Stomach (tissue), 9 donors: ENCODE data around the gene FBXO46. TPM values are rescaled to one million over a fixed set of nuclear protein-coding genes. Genes with fewer than 3 reads are reported as not detected.
"Not testable (repeated sequence)": the region's sequence is repeated elsewhere in the genome, so short reads cannot be mapped to it uniquely, and the experiment has no call there.

ENCODE experiments used
- DNase-seq, 2 donors: peaks; one replicate each; pipeline versions ENCODE4 v3.0.0 to v3.0.0-alpha.2; 2013 to 2019
- H3K27ac ChIP-seq, 5 donors: fragments of 200-600 bp in 4 of 5; sonication (generic) in 4 of 5; one replicate each; pipeline ENCODE4 v1.5.1; 2013 to 2019; ENCODE audit warnings: mild to moderate bottlenecking in 1 of 5, moderate library complexity in 1 of 5
- H3K27me3 ChIP-seq, 3 donors: fragments of 200-600 bp; sonication (generic); one replicate each; pipeline ENCODE4 v1.5.1; 2017 to 2019; ENCODE audit warnings: mixed run types in 1 of 3
- H3K36me3 ChIP-seq, 4 donors: fragments of 200-600 bp; sonication (generic); 1 replicate in 3 of 4; 2 replicates in 1 of 4; pipeline ENCODE4 v1.5.1; 2016 to 2019
- H3K4me1 ChIP-seq, 4 donors: fragments of 200-600 bp; sonication (generic); one replicate each; pipeline ENCODE4 v1.5.1; 2016 to 2019
- H3K4me3 ChIP-seq, 4 donors: fragments of 200-600 bp; sonication (generic) in 3 of 4; one replicate each; pipeline ENCODE4 v1.5.1; 2016 to 2019; ENCODE audit warnings: mild to moderate bottlenecking in 1 of 4
- H3K9me3 ChIP-seq, 4 donors: fragments of 200-600 bp; sonication (generic); one replicate each; pipeline ENCODE4 v1.5.1; 2016 to 2019
- CTCF ChIP-seq, 7 experiments: fragments of 450-650 bp in 4 of 7; fragments of 200-600 bp in 3 of 7; sonication (generic) in 3 of 7; IDR thresholded peaks; one replicate each; pipeline ENCODE4 v1.5.1; 2016 to 2019; ENCODE audit warnings: antibody characterized with exemption in 7 of 7, control low read depth in 2 of 7, mild to moderate bottlenecking in 1 of 7
- EP300 ChIP-seq: sonication (generic); formaldehyde crosslinking; IDR thresholded peaks from one replicate; pipeline ENCODE4 v1.6.1; 2017; ENCODE audit warnings: antibody characterized with exemption
- POLR2A ChIP-seq, 4 donors: fragments of 450-650 bp; IDR thresholded peaks; one replicate each; pipeline ENCODE4 v1.6.1; 2016; ENCODE audit warnings: antibody characterized with exemption in 4 of 4, control low read depth in 2 of 4, mild to moderate bottlenecking in 1 of 4, moderate library complexity in 1 of 4
- POLR2AphosphoS5 ChIP-seq, 3 donors: sonication (generic); formaldehyde crosslinking; IDR thresholded peaks; one replicate each; pipeline ENCODE4 v1.6.1; 2016; ENCODE audit warnings: antibody characterized with exemption in 3 of 3
- WGBS, 5 donors: extraction: QIAGEN DNeasy Blood & Tissue Kit in 3 of 5; methylation state at CpG; one replicate each; pipeline versions ENCODE4 v1.1.5 to v1.1.7; 2013 to 2018; 5-methylcytosine and 5-hydroxymethylcytosine counted together
- intact Hi-C: fragments of 100-400 bp; cut with DNase I; formaldehyde crosslinking; loops from one replicate; pipeline ENCODE4 v1.15.1; 2023; ENCODE audit warnings: low total_unique reads
- polyA plus RNA-seq, 3 donors: library from polyadenylated mRNA; stranded (reverse); fragments of 200-250 nt; gene quantifications; one replicate each; pipeline ENCODE4 v1.2.3, GENCODE V29; 2013
- total RNA-seq, 5 donors: library from RNA; depleted of rRNA; stranded (reverse); fragments of >200 nt; gene quantifications; one replicate each; pipeline versions ENCODE4 v1.1.0 to v1.2.3, GENCODE V29; 2014 to 2016
- donor health status: healthy with polysubstance abuse.
- donor health status: Bipolar disorder and iron deficiency.
- donor health status: healthy.

The FBXO46 gene
- total and polyA plus RNA-seq, 8 donors: 4.0 to 61.7 (median 9.6) TPM

GRCh38 chr19:45742969-45743368, 12.3 kb upstream of the FBXO46 start:
- Histone ChIP-seq H3K36me3 (no peaks in the 10 kb centered on the region), H3K4me1 (no peaks in the 10 kb centered on the region), H3K27me3 (peaks cover 0 to 15% (median 0%) of the 10 kb centered on the region in 3 donors), H3K9me3 (no peaks in the 10 kb centered on the region), H3K4me3 (no peak overlapping the region), H3K27ac (no peak overlapping the region)
- intact Hi-C loops: no loop called here
- 47 to 68% (median 60%) methylated on average over 4 of the region's 4 CpGs for WGBS, 5 donors
- DNase-seq: no peak
- no peak for TF ChIP-seq POLR2AphosphoS5 (IDR thresholded peaks at IDR 0.05)
- no peak for TF ChIP-seq CTCF (IDR thresholded peaks at IDR 0.05)
- TF ChIP-seq EP300: no peak
- TF ChIP-seq POLR2A (IDR thresholded peaks at IDR 0.05): no peak

GRCh38 chr19:45739498-45740439, 9.1 kb upstream of the FBXO46 start:
- intact Hi-C loops: no loop called here

GRCh38 chr19:45733160-45733810, 2.6 kb upstream of the FBXO46 start, which contains the start of gene MEIOSIN:
MEIOSIN (plus strand) TSS chr19:45733439; CDS start chr19:45735377, 1,938 bp downstream.
- no peak for TF ChIP-seq POLR2A (IDR thresholded peaks at IDR 0.05)
- no peak for TF ChIP-seq CTCF (IDR thresholded peaks at IDR 0.05)
- no peak for TF ChIP-seq EP300
- no peak for TF ChIP-seq POLR2AphosphoS5 (IDR thresholded peaks at IDR 0.05)
- Histone ChIP-seq H3K4me3 (no peak within 1 kb of the TSS), H3K9me3 (no peaks in the 10 kb centered on the region), H3K27ac (no peak within 1 kb of the TSS), H3K36me3 (no peaks in the 10 kb centered on the region), H3K27me3 (no peaks in the 10 kb centered on the region), H3K4me1 (peaks cover 15 to 22% (median 21%) of the 10 kb centered on the region in 4 donors)
- intact Hi-C loops: no loop called here
- DNase-seq: no peak
- WGBS, 5 donors: 90 to 92% (median 92%) methylated on average over 40 to 59 of the region's 59 CpGs

More at GRCh38 chr19:45739498-45740439, 9.1 kb upstream of the FBXO46 start:
- Histone ChIP-seq H3K9me3 (no peaks in the 10 kb centered on the region), H3K27me3 (peaks cover 0 to 8% (median 0%) of the 10 kb centered on the region in 3 donors), H3K4me1 (no peaks in the 10 kb centered on the region), H3K27ac (no peak overlapping the region), H3K4me3 (no peak overlapping the region), H3K36me3 (no peaks in the 10 kb centered on the region)
- 81 to 86% (median 83%) methylated on average over 10 of the region's 10 CpGs for WGBS, 5 donors
- TF ChIP-seq CTCF (IDR thresholded peaks at IDR 0.05) (no peak), POLR2A (IDR thresholded peaks at IDR 0.05) (no peak), EP300 (no peak), POLR2AphosphoS5 (IDR thresholded peaks at IDR 0.05) (no peak)
- no peak for DNase-seq

GRCh38 chr19:45729800-45730290, 851 bp downstream of the FBXO46 start:
- DNase-seq: peak in 1 of 2 donors; percentile 60
- intact Hi-C loops: no loop called here
- H3K4me1 ChIP-seq: peaks cover 15 to 35% (median 30%) of the 10 kb centered on the region in 4 donors
- peaks cover 0 to 5% (median 1%) of the 10 kb centered on the region in 4 donors for H3K36me3 ChIP-seq
- H3K27ac ChIP-seq: peak overlapping the region; percentile 80 to 89 (median 83)
- WGBS, 5 donors: 2 to 13% (median 6%) methylated on average over 10 of the region's 10 CpGs
- TF ChIP-seq CTCF (IDR thresholded peaks at IDR 0.05) (no peak), EP300 (no peak), POLR2A (IDR thresholded peaks at IDR 0.05) (no peak), POLR2AphosphoS5 (IDR thresholded peaks at IDR 0.05) (no peak)
- no peaks in the 10 kb centered on the region for H3K9me3 ChIP-seq
- H3K27me3 ChIP-seq: no peaks in the 10 kb centered on the region
- peak overlapping the region; percentile 84 to 96 (median 88) for H3K4me3 ChIP-seq

GRCh38 chr19:45728683-45729082, 2.0 kb downstream of the FBXO46 start:
- peaks cover 15 to 35% (median 30%) of the 10 kb centered on the region in 4 donors for H3K4me1 ChIP-seq
- H3K9me3 ChIP-seq, H3K27ac ChIP-seq, H3K36me3 ChIP-seq, H3K27me3 ChIP-seq, H3K4me3 ChIP-seq, intact Hi-C loops, DNase-seq: not testable (repeated sequence)
- WGBS, 5 donors: 94 to 97% (median 96%) methylated on average over 18 of the region's 18 CpGs

- H3K9me3 ChIP-seq, intact Hi-C loops, H3K27me3 ChIP-seq, DNase-seq, H3K4me3 ChIP-seq: not testable (repeated sequence)
- peaks cover 3 to 26% (median 18%) of the 10 kb centered on the region in 4 donors for H3K36me3 ChIP-seq
- 92 to 97% (median 95%) methylated on average over 11 of the region's 11 CpGs for WGBS, 5 donors
- peak overlapping the region; percentile 46 to 72 (median 48) for H3K27ac ChIP-seq
- H3K4me1 ChIP-seq: peaks cover 13 to 54% (median 24%) of the 10 kb centered on the region in 4 donors
Observed at GRCh38 chr19:45720065-45720464, 10.6 kb downstream of the FBXO46 start.
